GM19025 (cell line): Measurements from ENCODE around the gene JAM3.

Experiments
- ATAC-seq: cut with Tn5 transposase; IDR thresholded peaks from one replicate; pipeline ENCODE4 v1.9.1; 2021; ENCODE audit warnings: mild to moderate bottlenecking, low read depth, moderate library complexity; ENCODE audit not compliant: unreplicated experiment

The JAM3 gene

DNA sequence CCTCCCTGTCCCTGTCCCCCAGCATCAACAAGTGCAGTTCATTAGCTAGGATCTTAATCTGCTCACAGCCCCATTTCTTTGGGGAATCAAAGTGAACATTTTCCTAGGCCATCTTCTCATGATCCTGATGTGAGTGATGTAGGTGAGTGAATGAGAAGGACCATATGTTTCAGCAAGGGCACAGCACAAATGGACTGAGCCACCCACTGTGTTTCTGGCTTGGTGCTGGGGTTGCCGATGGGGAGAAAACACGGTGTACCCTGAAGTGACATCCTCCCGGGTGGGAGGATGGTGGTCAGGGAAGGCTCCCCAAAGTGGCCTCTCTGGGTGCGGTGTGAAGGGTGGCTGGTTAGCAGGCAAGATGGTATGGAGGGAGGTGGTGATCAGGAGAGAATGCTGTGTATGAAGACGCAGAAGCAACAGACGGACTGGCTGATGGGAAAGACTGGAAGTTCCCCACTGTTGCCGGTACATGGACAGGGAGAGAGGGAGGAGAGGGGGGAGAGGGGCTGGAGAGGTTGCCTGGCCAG, 72.2 kb downstream of the JAM3 start:
- ATAC-seq, result no peak

DNA sequence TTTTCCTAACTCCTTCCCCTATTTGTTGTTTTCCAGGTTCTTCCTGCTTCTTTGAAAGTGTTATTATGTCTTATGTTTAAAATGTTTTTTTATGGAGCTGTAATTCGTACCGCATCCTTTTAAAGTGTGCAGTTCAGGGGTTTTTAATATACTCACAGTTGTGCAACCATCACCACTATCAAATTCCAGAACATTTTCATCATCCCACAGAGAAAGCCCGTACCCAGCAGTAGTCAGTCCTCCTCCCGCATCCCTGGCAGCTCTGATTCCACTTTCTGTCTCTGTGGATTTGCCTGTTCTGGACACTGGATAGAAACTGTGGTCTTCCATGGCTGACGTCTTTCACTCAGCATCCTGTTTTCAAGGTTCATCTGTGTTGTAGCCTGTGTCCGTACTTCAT, 73.7 kb downstream of the JAM3 start:
- ATAC-seq, result no peak

DNA sequence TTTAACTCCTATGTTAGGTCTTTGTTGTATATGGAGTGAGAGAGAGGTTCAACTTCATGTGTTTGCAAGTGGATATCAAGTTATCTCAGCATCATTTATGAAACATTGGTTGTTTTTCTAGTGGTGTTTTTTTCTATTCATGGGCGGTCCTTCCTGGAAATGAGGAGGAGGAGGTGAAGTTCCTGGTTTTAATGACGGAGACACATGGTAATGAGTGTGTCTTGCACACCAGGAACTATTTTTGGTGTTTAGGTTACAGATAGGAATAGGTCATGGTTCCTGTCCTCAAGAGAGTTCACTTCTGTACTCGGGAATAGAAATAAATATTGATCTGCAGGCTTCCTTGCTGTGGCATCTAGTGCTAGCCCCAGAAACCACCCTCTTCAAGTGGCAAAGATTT, 74.9 kb downstream of the JAM3 start:
- no peak for ATAC-seq

DNA sequence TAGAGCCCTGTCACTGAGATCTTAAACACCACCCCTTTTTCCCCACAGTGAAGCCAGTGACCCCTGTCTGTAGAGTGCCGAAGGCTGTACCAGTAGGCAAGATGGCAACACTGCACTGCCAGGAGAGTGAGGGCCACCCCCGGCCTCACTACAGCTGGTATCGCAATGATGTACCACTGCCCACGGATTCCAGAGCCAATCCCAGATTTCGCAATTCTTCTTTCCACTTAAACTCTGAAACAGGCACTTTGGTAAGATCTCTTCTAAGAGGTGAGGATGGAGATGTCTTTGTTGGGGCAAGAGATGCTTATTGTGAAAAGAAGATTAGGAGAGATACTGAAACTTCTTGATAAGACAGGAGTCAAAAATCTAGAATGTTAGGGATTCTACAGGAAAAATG, 75.9 kb downstream of the JAM3 start:
- no peak for ATAC-seq

DNA sequence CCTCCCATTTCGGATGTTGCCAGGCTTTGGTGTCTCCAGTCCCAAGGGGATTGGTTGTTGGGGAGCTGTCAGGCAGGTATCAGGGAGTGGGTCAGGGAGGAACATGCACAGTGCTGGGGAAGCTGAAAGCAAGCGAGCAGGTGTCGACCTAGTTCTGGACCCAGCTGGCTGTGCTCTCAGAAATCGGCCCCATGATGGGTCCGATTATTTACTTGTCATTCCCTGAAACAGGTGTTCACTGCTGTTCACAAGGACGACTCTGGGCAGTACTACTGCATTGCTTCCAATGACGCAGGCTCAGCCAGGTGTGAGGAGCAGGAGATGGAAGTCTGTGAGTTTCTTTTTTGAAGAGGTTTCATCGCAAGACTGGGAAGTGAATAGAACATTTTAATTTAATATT, 76.8 kb downstream of the JAM3 start:
- ATAC-seq, result no peak

DNA sequence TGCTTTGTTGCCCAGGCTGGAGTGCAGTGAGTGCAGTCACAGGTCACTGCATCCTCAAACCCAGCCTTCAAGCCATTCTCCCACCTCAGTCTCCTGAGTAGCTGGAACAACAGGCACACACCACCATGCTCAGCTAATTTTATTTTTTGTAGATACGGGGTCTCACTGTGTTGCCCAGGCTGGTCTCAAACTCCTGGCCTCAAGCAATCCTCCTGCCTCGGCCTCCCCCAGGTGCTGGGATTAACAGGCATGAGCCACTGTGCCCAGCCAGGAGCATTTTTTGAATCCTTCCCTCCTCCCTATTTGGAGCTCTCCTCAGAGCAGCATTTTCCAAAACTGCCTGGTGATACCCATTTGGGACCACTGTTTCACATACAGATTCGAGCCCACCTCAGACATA, 77.7 kb downstream of the JAM3 start:
- no peak for ATAC-seq

DNA sequence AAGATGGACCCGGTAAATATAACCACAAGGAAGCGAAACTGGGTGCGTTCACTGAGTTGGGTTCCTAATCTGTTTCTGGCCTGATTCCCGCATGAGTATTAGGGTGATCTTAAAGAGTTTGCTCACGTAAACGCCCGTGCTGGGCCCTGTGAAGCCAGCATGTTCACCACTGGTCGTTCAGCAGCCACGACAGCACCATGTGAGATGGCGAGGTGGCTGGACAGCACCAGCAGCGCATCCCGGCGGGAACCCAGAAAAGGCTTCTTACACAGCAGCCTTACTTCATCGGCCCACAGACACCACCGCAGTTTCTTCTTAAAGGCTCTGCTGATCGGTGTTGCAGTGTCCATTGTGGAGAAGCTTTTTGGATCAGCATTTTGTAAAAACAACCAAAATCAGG, 80.5 kb downstream of the JAM3 start:
- ATAC-seq, result no peak

DNA sequence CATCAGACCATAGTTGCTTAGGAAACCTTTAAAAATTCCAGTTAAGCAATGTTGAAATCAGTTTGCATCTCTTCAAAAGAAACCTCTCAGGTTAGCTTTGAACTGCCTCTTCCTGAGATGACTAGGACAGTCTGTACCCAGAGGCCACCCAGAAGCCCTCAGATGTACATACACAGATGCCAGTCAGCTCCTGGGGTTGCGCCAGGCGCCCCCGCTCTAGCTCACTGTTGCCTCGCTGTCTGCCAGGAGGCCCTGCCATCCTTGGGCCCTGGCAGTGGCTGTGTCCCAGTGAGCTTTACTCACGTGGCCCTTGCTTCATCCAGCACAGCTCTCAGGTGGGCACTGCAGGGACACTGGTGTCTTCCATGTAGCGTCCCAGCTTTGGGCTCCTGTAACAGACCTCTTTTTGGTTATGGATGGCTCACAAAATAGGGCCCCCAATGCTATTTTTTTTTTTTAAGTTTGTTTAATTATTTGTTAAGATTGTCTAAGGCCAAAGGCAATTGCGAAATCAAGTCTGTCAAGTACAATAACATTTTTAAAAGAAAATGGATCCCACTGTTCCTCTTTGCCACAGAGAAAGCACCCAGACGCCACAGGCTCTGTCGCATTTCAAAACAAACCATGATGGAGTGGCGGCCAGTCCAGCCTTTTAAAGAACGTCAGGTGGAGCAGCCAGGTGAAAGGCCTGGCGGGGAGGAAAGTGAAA, 81.5 kb downstream of the JAM3 start:
- ATAC-seq, result no peak

DNA sequence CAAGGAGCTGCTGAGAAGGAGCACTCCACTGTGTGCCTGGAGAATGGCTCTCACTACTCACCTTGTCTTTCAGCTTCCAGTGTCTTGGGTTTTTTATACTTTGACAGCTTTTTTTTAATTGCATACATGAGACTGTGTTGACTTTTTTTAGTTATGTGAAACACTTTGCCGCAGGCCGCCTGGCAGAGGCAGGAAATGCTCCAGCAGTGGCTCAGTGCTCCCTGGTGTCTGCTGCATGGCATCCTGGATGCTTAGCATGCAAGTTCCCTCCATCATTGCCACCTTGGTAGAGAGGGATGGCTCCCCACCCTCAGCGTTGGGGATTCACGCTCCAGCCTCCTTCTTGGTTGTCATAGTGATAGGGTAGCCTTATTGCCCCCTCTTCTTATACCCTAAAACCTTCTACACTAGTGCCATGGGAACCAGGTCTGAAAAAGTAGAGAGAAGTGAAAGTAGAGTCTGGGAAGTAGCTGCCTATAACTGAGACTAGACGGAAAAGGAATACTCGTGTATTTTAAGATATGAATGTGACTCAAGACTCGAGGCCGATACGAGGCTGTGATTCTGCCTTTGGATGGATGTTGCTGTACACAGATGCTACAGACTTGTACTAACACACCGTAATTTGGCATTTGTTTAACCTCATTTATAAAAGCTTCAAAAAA, 82.3 kb downstream of the JAM3 start:
- ATAC-seq, result no peak

DNA sequence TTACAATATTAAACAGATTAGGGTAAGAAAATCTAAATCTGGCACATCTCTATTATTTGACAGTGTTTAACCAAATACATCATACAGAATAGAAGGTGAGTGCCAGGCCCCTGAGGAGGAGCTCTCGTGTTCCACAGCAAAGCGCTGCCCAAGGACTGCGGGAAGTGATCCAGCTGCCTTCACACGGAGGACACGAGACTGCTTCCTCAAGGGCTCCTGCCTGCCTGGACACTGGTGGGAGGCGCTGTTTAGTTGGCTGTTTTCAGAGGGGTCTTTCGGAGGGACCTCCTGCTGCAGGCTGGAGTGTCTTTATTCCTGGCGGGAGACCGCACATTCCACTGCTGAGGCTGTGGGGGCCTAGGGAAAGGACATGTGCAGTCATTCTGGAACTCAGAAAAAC, 83.8 kb downstream of the JAM3 start:
- ATAC-seq, result no peak

DNA sequence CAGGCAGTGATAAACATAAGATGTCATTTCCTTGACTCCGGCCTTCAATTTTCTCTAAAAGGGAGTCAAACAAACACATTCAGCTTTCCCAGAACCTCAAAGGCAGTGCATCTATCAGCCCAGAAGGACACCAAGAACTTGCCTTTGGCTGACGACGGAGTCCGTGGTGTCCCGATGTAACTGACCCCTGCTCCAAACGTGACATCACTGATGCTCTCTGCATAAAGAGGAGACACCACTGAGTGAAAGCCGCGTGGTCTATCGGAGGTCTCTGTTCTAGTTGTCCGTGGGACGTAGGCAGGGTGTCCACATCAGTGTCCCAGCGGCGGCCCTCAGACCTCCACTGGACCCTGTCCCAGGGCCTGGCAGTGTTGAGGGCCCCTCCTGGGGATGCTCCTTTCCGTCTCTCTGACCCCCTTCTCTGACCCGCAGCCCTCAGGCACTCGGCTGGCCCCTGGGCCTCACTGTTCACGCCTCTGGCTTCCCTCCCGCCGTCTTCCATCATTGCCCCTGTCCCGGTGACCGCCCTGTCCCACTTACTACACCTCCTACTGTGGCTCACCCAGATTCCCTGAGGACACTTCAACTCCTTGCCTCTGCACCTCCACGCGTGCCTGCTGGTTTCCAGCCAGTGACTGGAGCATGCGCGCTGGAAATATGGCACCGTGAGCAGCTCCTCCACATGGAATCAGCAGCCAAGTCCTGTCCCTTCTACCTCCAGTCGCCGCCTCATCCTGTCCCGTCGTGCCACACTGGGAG, 84.5 kb downstream of the JAM3 start:
- ATAC-seq, result no peak

DNA sequence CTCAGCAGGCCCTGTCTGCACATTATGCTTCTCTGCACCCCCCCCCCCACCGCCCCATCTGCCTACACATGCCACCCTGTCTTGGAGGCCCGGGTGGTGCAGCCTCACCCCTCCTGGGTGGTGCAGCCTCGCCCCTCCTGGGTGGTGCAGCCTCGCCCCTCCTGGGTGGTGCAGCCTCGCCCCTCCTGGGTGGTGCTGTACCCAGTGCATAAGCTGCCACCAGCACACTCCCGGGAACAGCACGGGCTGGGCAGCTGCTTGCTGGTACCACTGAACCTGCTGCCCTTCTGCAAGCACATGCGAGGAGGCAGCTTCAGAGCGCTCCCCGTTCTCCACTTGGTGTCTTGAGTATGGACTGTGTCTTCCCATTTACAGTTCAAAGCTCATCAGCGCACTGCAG, 85.6 kb downstream of the JAM3 start:
- ATAC-seq, result no peak

DNA sequence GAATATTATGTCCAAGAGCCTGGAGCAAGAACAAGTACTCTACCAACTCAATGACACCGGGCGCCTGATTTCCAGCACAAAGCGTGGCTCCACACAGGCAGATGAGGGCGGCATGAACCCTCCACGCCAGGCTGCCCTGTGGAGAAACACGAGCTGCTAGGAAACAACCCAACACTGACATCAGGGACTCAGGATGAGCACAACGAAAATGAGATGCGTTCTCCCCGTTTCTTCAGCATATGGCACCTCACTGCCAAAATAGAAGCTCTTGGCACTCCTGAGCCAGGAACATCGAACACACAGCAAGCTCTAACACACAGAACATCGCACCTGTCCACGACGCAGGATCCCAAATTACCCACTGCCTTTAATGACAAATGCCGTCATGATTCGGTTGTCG, 86.6 kb downstream of the JAM3 start:
- no peak for ATAC-seq

DNA sequence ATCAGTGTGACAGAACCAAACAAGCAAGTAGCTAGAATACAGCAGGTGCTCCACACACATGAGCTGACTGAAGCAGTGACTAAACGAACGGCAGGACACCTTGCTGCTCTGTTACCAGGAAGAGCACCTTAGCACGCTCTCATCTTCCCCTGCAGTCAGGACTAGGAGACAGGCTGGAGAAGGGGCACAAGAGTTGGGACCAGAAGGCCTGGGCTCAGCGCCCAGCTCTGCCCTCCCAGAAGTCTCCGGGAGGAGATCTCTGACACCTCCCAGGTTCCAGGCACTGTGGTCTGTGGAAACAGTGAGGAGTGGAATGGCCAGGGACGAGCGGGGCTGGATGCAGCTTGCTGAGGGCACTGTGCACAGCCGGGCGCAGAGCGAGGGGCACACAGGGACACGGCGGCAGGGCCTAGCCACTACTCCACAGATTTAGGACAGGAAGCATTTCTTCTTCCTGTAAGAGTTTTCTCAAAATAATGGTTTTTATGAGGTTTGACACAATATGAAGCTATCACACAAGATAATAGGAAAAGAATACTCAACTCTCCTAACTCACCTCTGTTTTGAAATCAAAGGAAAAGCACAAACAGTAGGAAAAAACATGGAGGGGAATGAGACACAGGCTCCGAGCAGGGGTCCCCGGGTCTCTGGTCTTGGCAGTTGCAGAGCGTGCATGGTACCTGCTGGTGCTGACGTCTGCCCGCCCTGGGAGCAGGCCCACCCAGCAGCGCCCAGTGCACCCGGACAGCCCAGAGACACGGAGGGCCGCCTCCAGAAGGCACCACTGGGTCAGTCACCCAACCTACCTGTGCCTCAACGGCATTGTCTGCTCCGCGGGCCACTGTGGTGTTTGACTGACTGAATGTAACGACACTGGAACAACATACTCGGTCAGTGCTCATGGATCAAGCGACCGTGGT, 87.3 kb downstream of the JAM3 start:
- ATAC-seq, result no peak

DNA sequence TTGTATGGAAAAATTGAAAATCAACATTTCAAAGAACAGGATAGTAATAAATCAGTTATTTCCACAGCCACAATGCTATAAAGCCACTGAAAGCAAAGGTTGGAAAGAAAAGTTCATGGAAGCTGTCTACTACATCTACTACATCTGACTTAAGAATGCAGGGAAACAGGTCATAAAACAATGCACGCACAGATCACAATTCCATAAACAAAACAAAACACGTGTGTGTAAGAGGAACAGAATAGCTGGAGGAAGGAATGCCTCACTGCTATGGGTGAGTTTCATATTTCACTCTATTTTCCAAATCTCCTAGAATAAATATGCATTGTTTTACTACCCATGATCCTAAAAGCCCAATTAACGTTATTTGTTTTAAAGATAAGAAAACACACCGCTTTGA, 88.6 kb downstream of the JAM3 start:
- no peak for ATAC-seq

DNA sequence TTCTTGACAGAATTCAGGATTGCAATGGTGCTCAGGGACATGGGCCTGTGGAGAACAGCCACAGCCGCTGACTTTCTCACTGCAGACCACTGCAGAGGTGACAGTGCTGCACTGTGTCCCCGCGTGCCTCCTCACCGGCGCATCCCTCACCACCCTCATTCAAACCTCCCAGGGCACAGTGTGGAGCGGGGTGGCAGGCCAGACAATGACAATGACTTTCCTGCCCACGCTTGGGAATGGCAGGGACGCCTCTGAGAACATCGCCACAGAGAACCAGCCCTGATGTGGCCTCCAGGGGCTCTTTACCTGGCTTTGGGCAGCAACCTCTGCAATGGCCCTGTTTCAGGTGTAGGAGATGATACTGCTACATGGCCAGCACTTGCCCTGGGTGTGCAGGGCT, 89.2 kb downstream of the JAM3 start:
- ATAC-seq, result no peak

DNA sequence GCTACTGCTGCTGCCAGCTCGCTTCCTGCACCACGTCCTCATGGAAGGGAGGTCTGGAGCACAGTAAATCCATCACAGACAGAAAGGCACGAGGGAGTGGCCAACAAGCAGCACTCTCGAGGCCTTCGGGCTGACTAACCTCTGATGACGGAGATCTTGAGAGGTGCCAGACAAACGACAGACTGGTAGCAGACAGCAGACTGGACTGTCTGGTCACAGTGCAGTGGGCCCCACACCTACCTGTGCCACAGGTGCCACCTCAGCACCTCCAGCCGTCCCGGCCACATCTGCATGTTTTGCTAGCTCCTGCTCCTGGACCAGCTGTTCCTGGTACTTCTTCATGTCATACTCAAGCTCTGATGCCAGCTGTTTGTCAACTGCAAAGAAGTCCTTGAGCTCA, 90.8 kb downstream of the JAM3 start:
- no peak for ATAC-seq

DNA sequence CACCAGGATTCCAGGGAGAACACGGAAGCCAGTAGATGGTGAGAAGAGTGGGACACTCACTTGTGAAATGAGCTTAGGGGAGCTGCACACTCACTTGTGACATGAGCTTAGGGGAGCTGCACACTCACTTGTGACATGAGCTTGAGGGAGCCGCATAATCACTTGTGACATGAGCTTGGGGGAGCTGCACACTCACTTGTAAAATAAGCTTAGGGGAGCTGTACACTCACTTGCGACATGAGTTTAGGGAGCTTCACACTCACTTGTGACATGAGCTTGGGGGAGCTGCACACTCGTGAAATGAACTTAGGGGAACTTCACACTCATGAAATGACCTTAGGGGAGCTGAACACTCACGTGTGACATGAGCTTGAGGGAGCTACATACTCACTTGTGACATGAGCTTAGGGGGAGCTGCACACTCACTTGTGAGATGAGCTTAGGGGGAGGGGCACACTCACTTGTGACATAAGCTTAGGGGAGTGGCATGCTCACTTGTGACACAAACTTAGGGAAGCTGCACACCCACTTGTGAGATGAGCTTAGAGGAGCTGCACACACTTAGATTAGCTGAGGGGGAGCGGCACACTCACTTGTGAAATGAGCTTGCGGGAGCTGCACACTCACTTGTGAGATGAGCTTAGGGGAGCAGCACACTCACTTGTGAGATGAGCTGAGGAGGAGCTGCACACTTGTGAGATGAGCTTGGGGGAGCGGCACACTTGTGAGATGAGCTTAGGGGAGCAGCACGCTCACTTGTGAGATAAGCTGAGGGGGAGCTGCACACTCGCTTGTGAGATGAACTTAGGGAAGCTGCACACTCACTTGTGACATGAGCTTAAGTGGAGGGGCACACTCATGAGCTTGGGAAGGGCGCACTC, 95.9 kb downstream of the JAM3 start:
- no peak for ATAC-seq

DNA sequence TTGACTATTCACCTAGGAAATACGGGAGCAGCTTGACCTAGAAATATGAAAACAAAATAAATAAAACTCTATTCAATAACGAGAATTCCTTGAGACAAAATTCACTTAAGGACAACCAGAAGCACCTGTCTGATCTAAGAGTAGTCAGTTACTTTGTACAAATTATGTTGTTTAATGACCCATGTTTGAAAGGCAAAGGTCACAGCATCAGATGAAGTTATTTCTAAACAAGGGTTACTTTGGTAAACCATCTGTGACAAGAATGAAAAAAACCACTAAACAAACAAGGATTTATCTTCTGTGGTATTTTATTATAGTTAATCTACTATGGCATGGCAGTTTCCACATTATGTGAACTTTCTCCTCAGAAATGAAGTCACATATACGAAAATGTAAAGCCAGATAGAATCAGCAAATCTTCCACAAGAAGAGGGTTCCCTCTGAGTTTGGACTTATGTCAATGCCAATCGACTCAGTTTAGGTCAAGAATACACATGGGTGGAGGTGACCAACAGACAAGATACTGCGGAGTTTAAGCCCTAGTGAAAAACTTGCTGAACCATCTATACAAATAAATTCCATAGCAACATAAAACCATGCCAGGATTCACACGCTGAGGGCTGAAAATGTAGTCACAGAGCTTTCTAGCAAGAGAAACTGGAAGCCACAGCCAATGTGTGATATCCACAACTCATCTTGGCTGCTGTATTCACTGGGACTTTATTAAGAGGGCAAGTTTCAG, 101.5 kb downstream of the JAM3 start:
- ATAC-seq, result no peak
